Kidney (tissue), 14 donors: ENCODE results near the gene GM2A. TPM values are rescaled to one million over a fixed set of nuclear protein-coding genes. Genes with fewer than 3 reads are reported as not detected.

Source experiments
- DNase-seq, 5 donors: peaks; one replicate each; pipeline ENCODE4 v3.0.0-alpha.2; 2013 to 2020
- FAIRE-seq: peaks from 2 replicates; lab custom pipeline; 2012; peaks lifted over from hg19 to GRCh38; lab: Jason Lieb, UNC
- H3K27ac ChIP-seq, 2 donors: one replicate each; pipeline ENCODE4 v1.7.0; 2013; ENCODE audit warnings: low read depth in 2 of 2, low read length in 2 of 2, inconsistent platforms in 1 of 2
- H3K27me3 ChIP-seq: one replicate; pipeline ENCODE4 v1.7.1; 2013; ENCODE audit warnings: low read length, inconsistent platforms; ENCODE audit not compliant: control insufficient read depth, insufficient read depth
- H3K36me3 ChIP-seq, 3 donors: one replicate each; pipeline versions ENCODE4 v1.7.0 to v1.7.1; 2013; ENCODE audit warnings: low read length in 3 of 3, control low read depth in 1 of 3, inconsistent platforms in 1 of 3; ENCODE audit not compliant: insufficient read depth in 3 of 3, control insufficient read depth in 2 of 3
- H3K4me1 ChIP-seq, 3 donors: one replicate each; pipeline versions ENCODE4 v1.7.0 to v1.7.1; 2013; ENCODE audit warnings: low read length in 3 of 3, inconsistent platforms in 1 of 3, low read depth in 1 of 3; ENCODE audit not compliant: control insufficient read depth in 2 of 3, insufficient read depth in 2 of 3
- H3K4me3 ChIP-seq, 3 donors: one replicate each; pipeline versions ENCODE4 v1.7.0 to v1.8.1; 2013; ENCODE audit warnings: low read length in 3 of 3, control low read depth in 1 of 3, inconsistent platforms in 1 of 3
- H3K9ac ChIP-seq, 3 donors: one replicate each; pipeline versions ENCODE4 v1.7.0 to v1.7.1; 2013; ENCODE audit warnings: low read length in 3 of 3, control low read depth in 1 of 3, inconsistent platforms in 1 of 3
- H3K9me3 ChIP-seq, 3 donors: one replicate each; pipeline versions ENCODE4 v1.7.0 to v1.7.1; 2013; ENCODE audit warnings: low read length in 3 of 3, control low read depth in 1 of 3, inconsistent platforms in 1 of 3; ENCODE audit not compliant: control insufficient read depth in 2 of 3, insufficient read depth in 1 of 3
- intact Hi-C: fragments of 100-400 bp; cut with DNase I; formaldehyde crosslinking; loops from one replicate; pipeline ENCODE4 v1.11.1; 2022
- polyA plus RNA-seq: library from polyadenylated mRNA; stranded (reverse); fragments of 350-450 nt; fragmentation: Illumina TruSeq; extraction: RNeasy Lipid Tissue Mini Kit (QIAGEN cat#74804); gene quantifications from one replicate; pipeline ENCODE4 v1.2.3, GENCODE V29; 2014; ENCODE audit warnings: low read depth, low replicate concordance; ENCODE audit not compliant: insufficient read depth
- total RNA-seq: library from RNA; stranded (reverse); fragmentation: NEBNext Ultra II Directional; extraction: Animal tissue kit (Norgen Biotek cat#: 25700); gene quantifications from one replicate; pipeline ENCODE4 v1.2.1, GENCODE V29; 2021
- TF ChIP-seq, protein P1 (sequence below): IDR thresholded peaks from 3 replicates; pipeline ENCODE4 v1.5.1; 2012; ENCODE audit warnings: mild to moderate bottlenecking, moderate library complexity, borderline replicate concordance; ENCODE audit not compliant: insufficient read depth; ENCODE audit errors: extremely low read depth
- donor health status: control.
- donor health status: control.
- donor health status: control.
- donor health status: control.
- donor health status: control.
- donor health status: DM: yes; HTN: yes; CAD: no.
- donor health status: Normal renal cell carcinoma (clear cell type).

GM2A gene
- total and polyA plus RNA-seq, 2 donors from 2014 or later = 13.7 to 29.8 TPM

DNA sequence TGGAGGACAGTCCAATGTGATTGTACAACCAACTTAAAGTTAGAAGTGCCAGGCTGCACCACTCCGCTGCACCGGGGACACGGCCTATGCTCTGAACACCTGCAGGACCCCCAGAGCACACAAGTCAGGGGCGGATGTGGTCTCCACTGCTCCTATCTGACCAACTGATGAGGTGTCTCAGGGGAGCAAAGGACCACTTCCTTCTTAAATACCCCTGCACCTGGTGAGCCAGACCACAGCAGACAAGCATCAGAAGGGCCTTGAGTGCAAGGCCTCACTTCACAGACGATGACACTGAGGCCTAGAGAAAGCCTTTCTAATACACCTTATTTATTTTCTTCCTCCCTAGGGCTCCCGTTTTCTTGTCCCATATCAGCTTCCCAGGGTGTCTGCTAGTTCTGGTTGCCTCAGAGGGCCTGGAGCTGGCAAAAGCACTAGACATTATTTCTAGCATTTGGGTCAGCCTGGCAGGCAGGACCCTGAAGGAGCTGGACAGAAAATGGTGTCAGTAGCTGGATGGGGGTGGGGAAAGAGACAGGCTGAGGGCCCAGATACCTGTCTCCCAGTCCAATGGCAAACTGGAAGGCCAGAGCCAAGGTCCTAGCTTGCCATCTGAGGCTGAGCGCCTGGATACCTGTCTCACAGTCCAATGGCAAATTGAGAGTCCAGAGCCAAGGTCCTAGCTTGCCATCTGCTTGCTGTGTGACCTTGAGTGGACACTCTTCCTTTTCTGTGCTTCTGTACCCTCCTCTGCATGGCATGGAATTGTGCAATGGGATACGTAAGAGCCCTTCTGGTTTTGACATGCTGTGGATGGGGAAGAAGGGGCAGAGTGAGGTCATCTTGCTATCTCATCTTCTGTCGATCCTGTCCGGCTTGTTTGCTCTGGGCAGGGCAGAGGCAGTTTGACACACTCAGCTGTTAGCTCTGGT lies 38.1 kb upstream of the GM2A start:
- no peak for DNase-seq
- Histone ChIP-seq H3K27me3 (no peaks in the 10 kb centered on the region), H3K4me1 (peaks cover 0 to 3% (median 0%) of the 10 kb centered on the region in 3 donors), H3K27ac (peak overlapping the region in 1 of 2 donors; percentile 56), H3K4me3 (no peak overlapping the region), H3K36me3 (no peaks in the 10 kb centered on the region), H3K9ac (no peak overlapping the region), H3K9me3 (no peaks in the 10 kb centered on the region)
- intact Hi-C loops = no loop called here
- FAIRE-seq = no peak
- TF ChIP-seq, protein P1, sequence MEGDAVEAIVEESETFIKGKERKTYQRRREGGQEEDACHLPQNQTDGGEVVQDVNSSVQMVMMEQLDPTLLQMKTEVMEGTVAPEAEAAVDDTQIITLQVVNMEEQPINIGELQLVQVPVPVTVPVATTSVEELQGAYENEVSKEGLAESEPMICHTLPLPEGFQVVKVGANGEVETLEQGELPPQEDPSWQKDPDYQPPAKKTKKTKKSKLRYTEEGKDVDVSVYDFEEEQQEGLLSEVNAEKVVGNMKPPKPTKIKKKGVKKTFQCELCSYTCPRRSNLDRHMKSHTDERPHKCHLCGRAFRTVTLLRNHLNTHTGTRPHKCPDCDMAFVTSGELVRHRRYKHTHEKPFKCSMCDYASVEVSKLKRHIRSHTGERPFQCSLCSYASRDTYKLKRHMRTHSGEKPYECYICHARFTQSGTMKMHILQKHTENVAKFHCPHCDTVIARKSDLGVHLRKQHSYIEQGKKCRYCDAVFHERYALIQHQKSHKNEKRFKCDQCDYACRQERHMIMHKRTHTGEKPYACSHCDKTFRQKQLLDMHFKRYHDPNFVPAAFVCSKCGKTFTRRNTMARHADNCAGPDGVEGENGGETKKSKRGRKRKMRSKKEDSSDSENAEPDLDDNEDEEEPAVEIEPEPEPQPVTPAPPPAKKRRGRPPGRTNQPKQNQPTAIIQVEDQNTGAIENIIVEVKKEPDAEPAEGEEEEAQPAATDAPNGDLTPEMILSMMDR = no peak

DNA sequence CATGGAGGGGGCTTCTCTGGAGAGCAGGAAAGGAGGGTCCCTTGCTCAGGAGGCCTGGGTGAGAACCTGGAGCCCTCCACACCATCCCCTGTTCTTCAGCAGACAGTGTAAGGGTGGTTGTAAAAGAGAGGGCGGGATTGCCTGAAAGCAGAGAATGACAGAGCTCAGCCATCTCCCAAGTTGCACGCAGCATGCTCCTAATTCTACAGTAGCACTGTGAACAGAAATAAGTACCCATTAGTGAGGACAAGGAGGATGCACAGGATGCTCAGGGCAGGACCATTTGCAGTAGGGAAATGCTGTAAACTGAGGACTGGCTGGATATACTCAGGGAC lies 37.5 kb upstream of the GM2A start:
- Histone ChIP-seq H3K9me3 (no peaks in the 10 kb centered on the region), H3K36me3 (no peaks in the 10 kb centered on the region), H3K27me3 (no peaks in the 10 kb centered on the region), H3K27ac (no peak overlapping the region), H3K9ac (no peak overlapping the region), H3K4me1 (peaks cover 0 to 3% (median 0%) of the 10 kb centered on the region in 3 donors), H3K4me3 (no peak overlapping the region)
- FAIRE-seq (no peak), DNase-seq (no peak)
- TF ChIP-seq, protein P1 = no peak
- intact Hi-C loops = no loop called here

DNA sequence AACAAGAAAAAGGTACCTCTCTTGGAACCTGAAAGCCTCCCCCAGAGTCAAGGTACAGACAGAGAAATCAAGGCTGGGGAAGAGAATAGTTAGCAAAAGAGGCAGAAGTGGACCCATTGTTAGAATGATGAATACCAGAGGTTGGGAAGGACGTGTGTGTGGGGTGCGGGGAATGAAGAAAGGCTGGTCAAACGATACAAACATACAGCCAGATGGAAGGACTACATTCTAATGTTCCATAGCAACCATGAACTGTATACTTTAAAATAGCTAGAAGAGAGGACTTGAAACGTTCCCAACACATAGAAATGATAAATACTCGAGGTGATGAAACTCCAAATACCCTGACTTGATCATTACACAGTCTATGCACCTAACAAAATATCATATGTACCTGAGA lies 36.2 kb upstream of the GM2A start:
- TF ChIP-seq, protein P1 = no peak
- intact Hi-C loops = no loop called here
- Histone ChIP-seq H3K4me1 (peaks cover 0 to 3% (median 0%) of the 10 kb centered on the region in 3 donors), H3K9me3 (no peaks in the 10 kb centered on the region), H3K4me3 (no peak overlapping the region), H3K9ac (no peak overlapping the region), H3K36me3 (no peaks in the 10 kb centered on the region), H3K27ac (no peak overlapping the region), H3K27me3 (no peaks in the 10 kb centered on the region)
- FAIRE-seq (no peak), DNase-seq (no peak)
